Measurements from ENCODE around the gene PPP2R5C.

Gene PPP2R5C

GRCh38 chr14:101845496-101845895 is 84.0 kb downstream of the PPP2R5C start:
- Histone ChIP-seq H3K9ac (ENCODE audit: low read length) (no peak overlapping the region), H3K9me3 (ENCODE audit: control insufficient read depth, low read length) (no peaks in the 10 kb centered on the region), H3K27me3 (ENCODE audit: control insufficient read depth, insufficient read depth, low read length) (no peaks in the 10 kb centered on the region), H3K4me1 (ENCODE audit: control insufficient read depth, insufficient read depth, low read length) (peaks cover 6% of the 10 kb centered on the region), H3K36me3 (ENCODE audit: control insufficient read depth, insufficient read depth, low read length) (no peaks in the 10 kb centered on the region), H3K4me3 (ENCODE audit: low read length) (no peak overlapping the region)

- H3K9ac ChIP-seq (ENCODE audit: low read length), result no peak overlapping the region
- H3K4me3 ChIP-seq (ENCODE audit: low read length), result no peak overlapping the region
- peaks cover 6% of the 10 kb centered on the region for H3K4me1 ChIP-seq (ENCODE audit: control insufficient read depth, insufficient read depth, low read length)
- no peaks in the 10 kb centered on the region for H3K27me3 ChIP-seq (ENCODE audit: control insufficient read depth, insufficient read depth, low read length)
- H3K9me3 ChIP-seq (ENCODE audit: control insufficient read depth, low read length), result no peaks in the 10 kb centered on the region
- no peaks in the 10 kb centered on the region for H3K36me3 ChIP-seq (ENCODE audit: control insufficient read depth, insufficient read depth, low read length)
Measured at GRCh38 chr14:101845896-101846295, 84.4 kb downstream of the PPP2R5C start.

- H3K4me1 ChIP-seq (ENCODE audit: control insufficient read depth, insufficient read depth, low read length), result peaks cover 6% of the 10 kb centered on the region
Measured at GRCh38 chr14:101849125-101849524, 87.6 kb downstream of the PPP2R5C start.

GRCh38 chr14:101849640-101850039 is 88.1 kb downstream of the PPP2R5C start:
- Histone ChIP-seq H3K36me3 (ENCODE audit: control insufficient read depth, insufficient read depth, low read length) (no peaks in the 10 kb centered on the region), H3K4me3 (ENCODE audit: low read length) (no peak overlapping the region), H3K27me3 (ENCODE audit: control insufficient read depth, insufficient read depth, low read length) (no peaks in the 10 kb centered on the region), H3K9ac (ENCODE audit: low read length) (no peak overlapping the region), H3K9me3 (ENCODE audit: control insufficient read depth, low read length) (no peaks in the 10 kb centered on the region), H3K4me1 (ENCODE audit: control insufficient read depth, insufficient read depth, low read length) (peaks cover 6% of the 10 kb centered on the region)

More at GRCh38 chr14:101849125-101849524, 87.6 kb downstream of the PPP2R5C start:
- Histone ChIP-seq H3K36me3 (ENCODE audit: control insufficient read depth, insufficient read depth, low read length) (no peaks in the 10 kb centered on the region), H3K4me3 (ENCODE audit: low read length) (no peak overlapping the region), H3K9ac (ENCODE audit: low read length) (no peak overlapping the region), H3K9me3 (ENCODE audit: control insufficient read depth, low read length) (no peaks in the 10 kb centered on the region), H3K27me3 (ENCODE audit: control insufficient read depth, insufficient read depth, low read length) (no peaks in the 10 kb centered on the region)

GRCh38 chr14:101851183-101851582 is 89.7 kb downstream of the PPP2R5C start:
- Histone ChIP-seq H3K36me3 (ENCODE audit: control insufficient read depth, insufficient read depth, low read length) (no peaks in the 10 kb centered on the region), H3K4me3 (ENCODE audit: low read length) (no peak overlapping the region), H3K9me3 (ENCODE audit: control insufficient read depth, low read length) (no peaks in the 10 kb centered on the region), H3K4me1 (ENCODE audit: control insufficient read depth, insufficient read depth, low read length) (peaks cover 8% of the 10 kb centered on the region), H3K9ac (ENCODE audit: low read length) (no peak overlapping the region), H3K27me3 (ENCODE audit: control insufficient read depth, insufficient read depth, low read length) (no peaks in the 10 kb centered on the region)

GRCh38 chr14:101851736-101852405 is 90.4 kb downstream of the PPP2R5C start:
- H3K4me1 ChIP-seq (ENCODE audit: control insufficient read depth, insufficient read depth, low read length), result peaks cover 10% of the 10 kb centered on the region
- no peak overlapping the region for H3K9ac ChIP-seq (ENCODE audit: low read length)

GRCh38 chr14:101852785-101853184 is 91.3 kb downstream of the PPP2R5C start:
- Histone ChIP-seq H3K9ac (ENCODE audit: low read length) (no peak overlapping the region), H3K4me1 (ENCODE audit: control insufficient read depth, insufficient read depth, low read length) (peaks cover 10% of the 10 kb centered on the region), H3K4me3 (ENCODE audit: low read length) (no peak overlapping the region), H3K27me3 (ENCODE audit: control insufficient read depth, insufficient read depth, low read length) (no peaks in the 10 kb centered on the region), H3K36me3 (ENCODE audit: control insufficient read depth, insufficient read depth, low read length) (no peaks in the 10 kb centered on the region), H3K9me3 (ENCODE audit: control insufficient read depth, low read length) (no peaks in the 10 kb centered on the region)

More at GRCh38 chr14:101851736-101852405, 90.4 kb downstream of the PPP2R5C start:
- no peak overlapping the region for H3K4me3 ChIP-seq (ENCODE audit: low read length)
- H3K9me3 ChIP-seq (ENCODE audit: control insufficient read depth, low read length), result no peaks in the 10 kb centered on the region
- no peaks in the 10 kb centered on the region for H3K36me3 ChIP-seq (ENCODE audit: control insufficient read depth, insufficient read depth, low read length)
- no peaks in the 10 kb centered on the region for H3K27me3 ChIP-seq (ENCODE audit: control insufficient read depth, insufficient read depth, low read length)

GRCh38 chr14:101853455-101854018 is 92.0 kb downstream of the PPP2R5C start:
- H3K36me3 ChIP-seq (ENCODE audit: control insufficient read depth, insufficient read depth, low read length), result no peaks in the 10 kb centered on the region
- no peaks in the 10 kb centered on the region for H3K9me3 ChIP-seq (ENCODE audit: control insufficient read depth, low read length)
- H3K4me1 ChIP-seq (ENCODE audit: control insufficient read depth, insufficient read depth, low read length), result peaks cover 10% of the 10 kb centered on the region
- H3K4me3 ChIP-seq (ENCODE audit: low read length), result no peak overlapping the region
- no peak overlapping the region for H3K9ac ChIP-seq (ENCODE audit: low read length)
- H3K27me3 ChIP-seq (ENCODE audit: control insufficient read depth, insufficient read depth, low read length), result no peaks in the 10 kb centered on the region

- Histone ChIP-seq H3K9me3 (ENCODE audit: control insufficient read depth, low read length) (no peaks in the 10 kb centered on the region), H3K36me3 (ENCODE audit: control insufficient read depth, insufficient read depth, low read length) (no peaks in the 10 kb centered on the region), H3K4me3 (ENCODE audit: low read length) (no peak overlapping the region), H3K27me3 (ENCODE audit: control insufficient read depth, insufficient read depth, low read length) (no peaks in the 10 kb centered on the region), H3K4me1 (ENCODE audit: control insufficient read depth, insufficient read depth, low read length) (peaks cover 10% of the 10 kb centered on the region), H3K9ac (ENCODE audit: low read length) (no peak overlapping the region)
Measured at GRCh38 chr14:101854366-101854765, 92.9 kb downstream of the PPP2R5C start.

- Histone ChIP-seq H3K9ac (ENCODE audit: low read length) (no peak overlapping the region), H3K4me1 (ENCODE audit: control insufficient read depth, insufficient read depth, low read length) (peaks cover 4% of the 10 kb centered on the region), H3K9me3 (ENCODE audit: control insufficient read depth, low read length) (no peaks in the 10 kb centered on the region), H3K36me3 (ENCODE audit: control insufficient read depth, insufficient read depth, low read length) (no peaks in the 10 kb centered on the region), H3K4me3 (ENCODE audit: low read length) (no peak overlapping the region), H3K27me3 (ENCODE audit: control insufficient read depth, insufficient read depth, low read length) (no peaks in the 10 kb centered on the region)
Measured at GRCh38 chr14:101855958-101856357, 94.4 kb downstream of the PPP2R5C start.

- peaks cover 4% of the 10 kb centered on the region for H3K4me1 ChIP-seq (ENCODE audit: control insufficient read depth, insufficient read depth, low read length)
- no peaks in the 10 kb centered on the region for H3K36me3 ChIP-seq (ENCODE audit: control insufficient read depth, insufficient read depth, low read length)
- no peaks in the 10 kb centered on the region for H3K27me3 ChIP-seq (ENCODE audit: control insufficient read depth, insufficient read depth, low read length)
- H3K9ac ChIP-seq (ENCODE audit: low read length), result no peak overlapping the region
- H3K9me3 ChIP-seq (ENCODE audit: control insufficient read depth, low read length), result no peaks in the 10 kb centered on the region
- H3K4me3 ChIP-seq (ENCODE audit: low read length), result no peak overlapping the region
Measured at GRCh38 chr14:101856536-101856935, 95.0 kb downstream of the PPP2R5C start.

GRCh38 chr14:101857226-101857625 is 95.7 kb downstream of the PPP2R5C start:
- Histone ChIP-seq H3K27me3 (ENCODE audit: control insufficient read depth, insufficient read depth, low read length) (no peaks in the 10 kb centered on the region), H3K4me1 (ENCODE audit: control insufficient read depth, insufficient read depth, low read length) (peaks cover 4% of the 10 kb centered on the region), H3K9ac (ENCODE audit: low read length) (no peak overlapping the region), H3K4me3 (ENCODE audit: low read length) (no peak overlapping the region), H3K36me3 (ENCODE audit: control insufficient read depth, insufficient read depth, low read length) (no peaks in the 10 kb centered on the region), H3K9me3 (ENCODE audit: control insufficient read depth, low read length) (no peaks in the 10 kb centered on the region)

All from mucosa of stomach (tissue), 1 donor.